GM21786 (cell line): ENCODE data around the gene HCN2.

ENCODE experiments used
- ATAC-seq: cut with Tn5 transposase; IDR thresholded peaks from one replicate; pipeline ENCODE4 v1.9.1; 2021; ENCODE audit not compliant: unreplicated experiment

Gene HCN2

DNA sequence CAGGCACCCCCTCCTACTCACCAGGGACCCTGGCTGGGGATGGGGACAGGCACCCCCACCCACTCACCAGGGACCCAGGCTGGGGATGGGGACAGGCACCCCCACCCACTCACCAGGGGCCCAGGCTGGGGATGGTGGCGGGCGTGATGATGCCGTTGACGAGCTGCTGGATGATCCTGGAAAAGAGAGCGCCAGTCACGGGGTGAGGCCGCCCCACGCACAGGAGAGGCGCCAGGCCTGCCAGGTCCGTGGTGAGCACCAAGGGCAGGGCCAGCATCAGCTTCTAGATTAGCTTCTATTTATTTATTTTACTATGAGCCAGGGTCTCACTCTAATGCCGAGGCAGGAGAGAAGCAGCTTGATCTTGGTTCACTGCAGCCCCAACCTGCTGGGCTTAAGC is 60.4 kb downstream of the HCN2 start:
- ATAC-seq, result no peak

DNA sequence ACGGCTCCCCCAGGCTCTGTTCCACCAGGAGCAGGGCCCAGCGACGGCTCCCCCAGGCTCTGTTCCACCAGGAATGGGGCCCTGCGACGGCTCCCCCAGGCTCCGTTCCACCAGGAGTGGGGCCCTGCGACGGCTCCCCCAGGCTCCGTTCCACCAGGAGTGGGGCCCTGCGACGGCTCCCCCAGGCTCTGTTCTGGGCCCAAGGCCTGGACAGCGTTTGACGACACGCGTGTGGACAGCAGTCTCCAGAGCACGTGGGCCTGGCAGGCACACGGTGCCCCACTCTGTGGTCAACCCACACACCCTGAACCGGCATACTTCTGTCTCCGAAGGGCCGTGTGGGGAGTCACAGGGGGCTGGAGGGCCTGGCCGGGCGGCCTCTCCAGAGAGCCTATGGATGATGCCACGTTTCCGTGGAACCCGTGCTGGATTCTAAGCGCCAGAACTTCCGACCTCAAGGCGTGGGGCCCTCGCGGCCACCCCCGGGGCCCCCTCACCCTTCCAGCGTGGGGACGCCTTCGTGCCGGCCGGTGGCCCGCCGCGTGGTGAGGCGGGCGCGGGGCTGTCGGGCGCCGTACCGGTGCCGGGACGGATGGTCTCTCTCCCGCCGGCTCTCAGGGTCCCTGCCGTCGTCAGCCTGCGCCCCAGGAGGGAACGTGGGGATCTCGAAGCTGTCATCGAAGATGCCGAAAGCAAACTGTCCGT is 61.6 kb downstream of the HCN2 start:
- no peak for ATAC-seq

DNA sequence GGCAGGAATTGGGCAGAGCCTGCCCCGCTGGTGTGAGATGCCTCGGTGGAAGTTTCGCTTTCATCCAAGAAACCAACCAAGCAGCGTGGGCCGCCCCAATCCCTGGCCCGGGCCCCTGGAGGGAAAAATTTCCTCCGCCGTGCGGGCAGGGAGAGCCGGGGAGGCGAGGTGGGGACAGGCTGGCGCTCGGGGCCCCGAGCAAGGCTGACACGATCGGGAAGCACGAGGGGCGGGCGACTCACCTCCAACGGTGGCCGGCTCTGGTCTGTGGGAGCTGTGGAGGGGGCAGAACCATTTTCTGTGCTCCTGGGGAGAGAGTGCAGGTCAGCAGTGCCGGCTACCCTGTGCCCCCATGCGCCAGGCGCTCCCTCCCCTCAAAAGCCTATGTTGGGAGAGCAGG is 62.3 kb downstream of the HCN2 start:
- no peak for ATAC-seq

DNA sequence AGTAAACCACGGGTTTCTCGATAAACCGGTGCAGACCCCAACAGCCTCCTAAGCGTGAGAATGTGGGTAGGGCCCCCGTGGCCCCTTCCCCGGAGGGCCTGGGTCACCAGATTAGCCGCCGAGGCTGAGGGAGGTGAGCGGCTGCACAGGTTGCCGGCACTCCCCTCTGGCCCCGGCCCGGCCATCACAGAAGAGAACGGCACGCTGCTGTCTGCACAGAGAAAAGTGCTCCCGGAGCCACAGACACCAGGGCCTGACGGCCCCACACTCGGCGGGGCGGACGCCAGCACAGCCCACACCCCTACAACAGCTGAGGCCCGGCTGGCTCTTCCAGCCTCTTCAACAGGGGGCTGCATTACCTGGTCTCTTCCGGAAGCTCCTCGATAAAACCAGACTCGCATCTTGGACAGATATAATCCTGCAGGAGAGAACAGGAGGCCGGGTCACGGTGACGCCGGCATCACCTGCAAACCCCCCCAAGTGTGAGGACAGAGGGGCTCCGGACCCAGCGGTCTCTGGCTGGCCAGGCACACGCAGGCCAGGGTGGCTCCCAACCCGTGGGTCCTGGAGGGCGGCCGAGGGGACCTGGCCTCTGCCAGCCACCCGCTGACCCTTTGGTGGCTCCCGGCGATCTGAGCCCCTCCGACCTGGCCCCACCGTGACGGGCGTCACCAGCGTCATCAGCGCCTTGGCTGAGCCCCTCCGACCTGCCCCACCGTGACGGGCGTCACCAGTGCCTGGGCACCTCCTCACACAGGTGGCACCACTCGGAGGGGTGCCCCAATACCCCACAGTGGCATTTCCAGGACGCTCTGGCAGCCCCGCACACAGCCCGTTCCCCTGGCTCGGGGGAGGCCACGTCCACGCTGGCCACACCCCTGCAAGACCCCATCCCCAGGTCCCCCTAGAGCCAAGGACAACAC is 63.0 kb downstream of the HCN2 start:
- no peak for ATAC-seq

DNA sequence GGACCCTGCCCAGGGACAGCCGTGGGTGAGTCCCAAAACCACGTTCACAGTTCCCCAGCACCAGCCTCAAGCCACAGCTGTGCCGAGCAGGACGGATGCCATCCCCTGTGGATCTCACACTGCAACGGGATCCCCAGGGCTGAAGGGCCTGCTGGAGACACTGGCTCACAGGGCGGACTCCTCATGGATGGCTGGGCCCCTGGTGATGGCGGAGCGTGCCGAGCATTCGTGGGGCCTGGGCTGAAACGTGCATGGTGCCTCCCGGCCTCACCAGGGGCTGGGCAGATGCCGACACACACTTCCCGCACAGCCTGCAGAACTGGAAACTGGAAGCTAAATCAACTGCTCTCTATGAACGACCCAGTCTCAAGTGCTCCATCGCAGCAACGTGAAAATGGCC is 63.7 kb downstream of the HCN2 start:
- ATAC-seq, result no peak

DNA sequence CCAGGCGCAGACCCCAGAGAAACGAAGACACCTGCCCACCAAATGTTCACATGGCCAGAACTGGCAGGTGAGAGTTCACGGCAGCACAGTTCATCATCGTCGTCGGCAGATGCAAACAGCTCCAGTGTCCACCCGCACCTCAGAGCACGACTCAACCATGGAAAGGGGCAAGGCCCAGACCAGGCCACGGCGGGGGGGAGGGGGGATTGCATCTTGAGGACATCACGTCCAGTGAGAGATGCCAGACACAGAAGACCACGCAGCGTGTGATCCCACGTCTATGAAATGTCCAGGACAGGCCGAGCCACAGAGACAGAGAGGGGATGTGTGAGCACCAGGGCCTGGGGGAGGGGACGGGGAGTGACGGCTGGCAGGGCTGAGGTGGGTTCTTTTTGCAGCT is 66.0 kb downstream of the HCN2 start:
- ATAC-seq, result no peak

DNA sequence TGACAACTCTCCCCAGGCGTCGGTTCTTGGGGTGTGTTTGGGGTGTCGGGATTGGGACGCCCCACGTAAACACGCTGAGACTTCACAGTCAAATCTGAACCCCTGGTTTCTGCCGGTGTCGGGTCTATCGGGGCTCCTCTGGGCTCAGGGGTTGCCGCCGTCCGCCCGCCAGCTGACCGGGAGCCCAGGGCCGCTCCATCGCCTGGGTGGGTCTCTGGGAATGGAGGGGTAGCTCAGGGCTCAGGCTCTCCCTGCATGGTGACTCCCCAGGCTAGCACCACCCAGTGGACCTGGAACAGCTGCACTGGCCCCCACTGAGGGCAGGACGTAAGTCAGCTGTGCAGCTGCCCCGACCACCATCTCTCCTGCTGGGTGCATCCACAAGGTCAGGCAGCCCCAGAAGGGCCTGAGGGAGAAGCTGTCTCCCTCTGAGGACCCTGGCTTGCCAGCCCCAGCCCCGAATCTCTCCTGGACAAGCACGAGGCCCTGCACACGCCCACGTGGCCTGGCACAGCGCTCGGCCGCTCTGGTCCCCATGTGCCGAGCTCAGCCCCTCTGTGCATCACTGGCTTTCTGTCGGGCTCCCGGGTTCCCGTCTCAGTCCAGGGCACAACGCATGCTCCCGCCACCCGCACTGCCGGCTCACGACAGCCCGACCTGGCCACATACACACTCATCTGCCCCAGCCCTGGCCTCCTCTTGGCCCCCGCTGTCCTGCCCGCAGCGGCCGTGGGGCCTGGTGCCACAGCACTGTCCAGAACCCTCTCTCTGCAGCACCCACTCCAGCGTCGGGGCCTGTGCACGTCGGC is 67.3 kb downstream of the HCN2 start:
- ATAC-seq, result no peak

DNA sequence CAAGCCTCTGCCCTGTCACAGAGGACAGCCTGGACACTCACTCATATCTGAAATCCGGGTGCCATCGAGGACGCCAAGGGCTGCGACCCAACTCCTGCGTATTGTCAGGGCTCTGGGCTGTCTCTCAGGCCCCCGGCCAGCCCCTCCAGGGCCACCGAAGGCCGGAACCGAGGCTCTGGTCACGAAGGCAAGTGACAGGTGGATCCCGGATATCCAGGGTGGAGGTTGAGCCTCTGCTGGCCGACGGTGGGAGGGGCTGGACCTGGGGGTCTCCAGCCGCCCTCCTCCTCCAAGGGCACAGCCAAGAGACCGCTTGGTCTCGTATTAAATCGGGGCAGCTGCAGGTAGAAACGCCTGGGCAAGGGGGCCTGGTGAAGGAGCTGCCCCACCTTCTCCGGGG is 67.9 kb downstream of the HCN2 start:
- no peak for ATAC-seq

DNA sequence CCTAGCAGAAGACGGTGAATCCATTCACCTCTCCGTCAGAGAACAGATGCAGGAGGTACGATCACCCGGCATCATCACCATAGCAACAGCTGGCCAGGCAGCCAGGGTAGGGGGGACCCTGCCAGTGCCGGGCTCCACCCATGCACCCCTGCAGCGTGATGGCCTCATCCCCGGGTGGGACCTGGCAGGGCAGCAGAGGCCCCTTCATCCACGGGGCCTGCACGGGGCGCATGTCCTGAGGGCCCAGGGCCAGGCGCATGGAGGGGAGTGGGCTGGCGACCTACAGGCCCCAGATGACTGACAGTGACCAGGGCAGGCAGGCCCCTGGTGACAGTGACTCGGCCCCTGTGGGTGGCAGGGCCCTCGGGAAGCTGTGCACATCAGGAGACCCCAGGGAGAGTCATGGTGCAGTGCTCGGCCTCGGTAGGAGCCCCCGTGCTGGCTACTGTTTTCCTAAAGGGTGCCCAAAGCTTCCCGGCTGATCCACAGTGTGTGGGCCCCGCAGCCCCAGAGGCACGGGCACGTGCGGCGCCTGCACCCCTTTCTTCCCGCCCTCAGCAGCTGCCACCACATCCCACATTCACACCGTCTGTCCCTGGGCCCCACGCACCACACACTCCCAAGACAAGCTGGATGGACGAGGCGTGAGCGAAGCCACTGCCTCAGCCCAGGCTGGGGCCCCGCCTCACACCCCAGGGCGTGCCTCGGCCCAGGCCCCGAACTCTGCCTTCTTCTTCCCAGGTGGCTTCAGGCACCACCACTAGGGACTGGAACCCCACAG is 68.6 kb downstream of the HCN2 start:
- no peak for ATAC-seq

DNA sequence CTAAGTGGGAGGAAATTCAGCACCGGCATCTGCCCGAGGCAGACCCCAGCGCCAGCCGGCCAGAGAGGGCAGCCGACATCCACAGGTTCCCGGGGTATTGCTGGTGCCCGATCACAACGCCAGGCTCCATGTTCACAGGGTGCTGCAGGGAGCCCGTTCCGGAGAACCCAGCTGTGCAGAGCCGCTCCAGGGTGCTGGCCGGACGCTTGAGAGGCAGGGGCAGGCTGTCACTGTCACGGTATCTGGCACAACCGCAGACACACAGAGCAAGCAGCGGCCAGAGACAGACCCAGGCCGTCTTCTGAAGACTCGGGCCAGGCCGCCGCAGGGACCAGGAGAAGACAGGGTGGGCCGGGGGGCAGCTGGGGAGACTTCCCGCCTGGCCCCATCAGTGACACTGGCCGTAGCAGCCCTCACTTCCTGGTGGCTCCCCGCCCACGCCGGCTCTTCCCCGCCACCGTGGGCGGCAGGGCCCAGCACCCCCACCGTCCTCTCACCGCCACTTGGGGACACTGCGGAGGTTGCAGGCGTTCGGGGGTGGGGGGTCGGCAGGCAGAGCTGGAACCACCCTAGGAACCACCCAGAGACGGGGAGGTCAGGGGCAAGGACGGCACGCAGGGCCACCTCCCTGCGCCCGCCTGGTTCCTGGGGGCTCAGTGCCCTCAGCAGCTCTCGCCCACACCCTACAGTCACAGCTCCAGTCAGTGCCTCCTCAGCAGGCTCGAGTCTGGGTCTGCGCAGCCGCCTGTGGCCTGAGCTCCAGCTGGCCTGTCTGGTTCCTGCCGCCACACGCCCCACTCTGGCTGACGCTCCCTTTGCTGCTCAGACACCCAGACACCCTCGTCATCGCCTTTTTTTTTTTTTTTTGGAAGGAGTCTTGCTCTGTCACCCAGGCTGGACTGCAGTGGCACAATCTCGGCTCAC is 69.5 kb downstream of the HCN2 start:
- ATAC-seq, result no peak

DNA sequence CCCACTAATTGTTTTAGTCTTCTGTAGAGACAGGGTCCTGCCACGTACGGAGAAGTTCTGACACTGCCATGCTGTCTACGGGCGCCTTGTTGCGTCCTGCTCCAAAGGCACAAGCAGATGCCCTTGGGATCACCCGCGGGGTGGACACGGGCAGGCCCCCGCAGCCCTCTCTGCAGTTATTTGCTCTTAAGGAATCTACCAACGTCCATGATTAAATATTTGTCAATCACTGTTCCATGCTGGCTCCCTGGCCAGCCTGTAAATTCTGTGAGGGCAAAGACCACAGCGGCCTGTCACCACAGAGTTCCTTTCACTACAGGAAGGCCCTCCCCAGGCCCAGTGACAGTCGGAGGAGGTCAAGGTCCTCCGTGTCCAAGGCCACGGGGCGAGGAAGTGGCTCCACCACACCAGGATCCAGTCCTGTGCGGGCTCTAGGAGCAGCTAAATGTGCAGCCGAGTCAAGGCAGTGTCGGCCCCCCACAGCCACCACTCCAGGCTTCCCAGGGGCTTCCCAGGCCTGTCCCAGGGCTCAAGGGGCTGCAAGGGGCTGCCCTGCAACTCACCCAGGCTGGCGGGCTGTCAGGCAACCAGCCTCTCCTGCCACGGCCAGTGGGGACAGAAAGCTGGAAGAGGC is 71.2 kb downstream of the HCN2 start:
- no peak for ATAC-seq

DNA sequence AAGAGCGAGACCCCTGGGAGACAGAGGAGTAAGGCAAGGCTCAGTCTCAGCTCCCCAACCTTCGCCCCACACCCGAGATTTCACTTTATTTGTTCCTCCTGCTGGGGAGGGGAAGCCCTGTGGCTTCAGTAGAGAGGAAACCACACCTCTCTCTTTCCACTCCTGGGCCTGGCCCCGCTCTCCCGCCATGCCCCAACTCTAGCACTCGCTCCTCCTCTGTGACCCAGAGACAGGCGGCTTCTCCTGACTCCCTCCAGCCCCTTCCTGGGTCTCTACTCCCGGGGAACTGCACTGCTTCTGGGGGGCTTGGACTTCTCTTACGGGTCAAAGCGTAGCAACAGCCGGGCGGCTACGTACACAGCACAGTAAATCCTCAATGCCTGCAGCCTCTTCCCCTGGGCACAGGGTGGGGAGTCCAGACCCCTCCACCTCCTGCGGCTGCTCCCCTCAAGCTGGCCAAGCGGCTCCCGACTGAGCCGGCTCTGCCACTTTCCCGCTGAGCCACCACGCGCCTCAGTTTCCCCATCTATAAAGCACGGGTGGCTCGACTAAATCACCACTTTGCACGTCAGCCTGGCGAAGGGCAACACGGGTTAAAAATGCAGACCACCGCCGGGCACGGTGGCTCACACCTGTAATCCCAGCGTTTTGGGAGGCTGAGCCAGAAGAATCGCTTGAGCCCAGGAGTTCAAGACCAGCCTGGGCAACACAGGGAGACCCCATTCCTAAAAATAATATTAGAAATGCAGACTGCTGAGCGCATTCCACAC is 71.9 kb downstream of the HCN2 start:
- ATAC-seq, result no peak

DNA sequence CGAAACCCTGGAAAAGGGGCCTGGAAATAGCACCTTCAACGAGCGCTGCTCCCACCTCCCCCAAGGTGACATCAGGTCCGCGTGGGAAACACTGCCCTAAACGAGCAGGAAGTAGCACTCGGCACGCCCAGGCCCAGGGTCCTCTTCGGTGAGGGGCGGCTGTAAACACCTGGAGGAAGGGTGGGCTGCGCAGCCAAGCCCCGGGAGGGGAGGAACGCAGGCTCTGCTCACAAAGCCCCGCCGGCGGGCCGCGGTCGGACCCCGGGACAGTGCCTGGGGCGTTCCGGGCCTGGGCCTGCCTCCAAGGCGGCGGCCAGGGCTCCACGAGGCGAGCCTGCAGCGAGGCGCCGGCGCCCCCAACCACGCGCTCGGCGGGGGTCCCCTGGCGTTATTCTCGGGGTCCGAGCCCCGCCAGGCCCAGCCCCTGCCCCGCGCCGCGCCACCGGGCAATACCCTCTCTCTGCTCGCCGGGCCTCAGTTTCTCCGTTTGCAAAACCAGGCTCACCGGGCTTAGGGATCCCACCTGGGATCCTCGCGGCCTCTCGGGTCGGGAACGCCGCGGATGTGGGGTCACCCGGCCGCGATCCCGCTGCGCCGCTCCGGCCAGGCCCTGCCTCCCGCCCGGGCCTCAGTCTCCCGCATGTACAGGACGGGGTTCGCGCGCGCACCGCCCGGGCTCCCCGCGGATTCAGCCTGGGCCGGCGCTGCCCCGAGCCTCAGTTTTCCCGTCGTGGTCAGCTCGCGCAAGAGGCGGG is 72.7 kb downstream of the HCN2 start:
- no peak for ATAC-seq

DNA sequence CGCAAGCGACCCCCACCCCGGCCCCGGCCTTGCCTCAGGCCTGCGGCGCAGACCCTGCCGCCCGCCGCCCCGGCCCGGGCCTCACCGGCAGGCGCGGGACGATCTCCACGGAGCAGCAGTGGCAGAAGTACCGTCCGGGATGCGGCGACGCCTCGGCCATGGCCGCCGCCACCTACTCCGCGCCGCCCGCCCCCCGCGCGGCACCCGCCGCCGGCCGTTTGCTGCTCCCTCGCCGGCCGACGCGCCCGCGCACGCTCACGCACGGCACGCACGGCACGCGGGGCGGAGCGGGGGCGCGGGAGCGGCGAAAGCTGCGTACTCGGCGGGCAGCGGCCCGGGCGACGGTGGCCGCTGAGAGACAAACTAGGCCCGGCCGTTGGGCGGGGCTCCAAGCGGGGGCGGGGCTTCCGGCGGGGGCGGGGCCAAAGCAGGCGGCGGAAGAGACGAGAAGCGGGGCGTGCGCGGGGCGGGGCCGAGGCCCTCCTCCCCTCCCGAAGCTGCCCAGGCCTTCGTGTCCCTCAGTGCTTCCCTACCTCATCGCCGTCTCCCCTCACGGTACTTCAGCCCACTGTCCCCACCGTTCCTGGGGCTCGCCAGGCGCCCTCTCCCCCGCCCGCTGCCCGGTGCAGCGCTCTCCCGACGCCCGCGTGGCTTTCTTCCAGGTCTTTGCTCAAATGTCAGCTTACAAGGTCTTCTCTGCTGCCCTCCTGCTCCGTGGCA is 73.4 kb downstream of the HCN2 start, which contains the start of gene RNF126:
Gene RNF126 (minus strand): TSS at position 253 of the 720 bp plus-strand sequence. CDS start 93 bp downstream, at position 160.
- peak; percentile 46 for ATAC-seq

DNA sequence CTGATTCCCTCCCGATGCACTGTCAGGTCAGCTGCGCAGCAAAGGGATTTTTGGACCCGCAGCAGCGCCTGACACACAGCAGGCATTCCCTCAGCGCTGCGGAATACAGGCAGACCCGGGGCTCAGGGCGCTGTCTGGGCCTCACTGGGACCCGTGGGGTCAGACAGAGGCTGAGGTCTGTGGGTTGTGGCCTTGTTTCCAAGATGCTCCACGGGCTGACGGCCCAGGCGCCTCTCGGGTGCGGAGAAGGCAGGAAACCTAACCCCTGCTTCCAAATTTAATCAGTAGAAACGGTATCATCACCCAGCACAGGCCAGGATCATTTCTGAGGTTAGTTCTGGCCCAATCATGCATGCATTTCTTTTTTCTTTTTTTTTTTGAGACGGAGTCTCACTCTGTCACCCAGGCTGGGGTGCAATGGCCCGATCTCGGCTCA is 74.0 kb downstream of the HCN2 start:
- ATAC-seq, result no peak

DNA sequence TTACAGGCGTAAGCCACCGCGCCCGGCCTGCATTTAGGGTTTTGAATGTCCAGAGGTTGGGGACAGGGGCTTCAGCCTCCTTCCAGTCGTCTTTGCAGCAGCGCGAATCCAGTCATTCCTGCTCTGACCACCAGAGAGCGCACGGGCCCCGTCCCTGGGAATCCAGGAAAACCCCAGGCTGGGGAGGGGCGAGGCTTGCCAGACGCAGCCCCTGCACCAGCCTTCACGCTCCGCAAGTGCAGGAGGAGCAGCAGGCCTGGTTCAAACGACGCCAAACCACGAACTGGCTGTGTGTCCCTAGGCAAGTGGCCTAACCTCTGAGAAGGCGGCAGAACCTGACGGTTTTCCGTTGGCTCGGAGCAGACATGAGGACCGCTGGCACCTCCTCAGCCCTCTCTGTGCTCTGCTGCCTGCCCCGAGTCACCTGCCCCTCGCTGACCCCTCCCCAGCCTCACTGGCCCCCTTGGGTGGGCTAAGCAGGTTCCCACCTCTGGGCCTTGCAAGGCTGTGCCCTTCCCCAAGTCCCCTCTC is 75.3 kb downstream of the HCN2 start:
- ATAC-seq, result no peak
